Measurements from ENCODE around the gene FGFBP3. TPM values are rescaled to one million over a fixed set of nuclear protein-coding genes. Genes with fewer than 3 reads are reported as not detected.

The FGFBP3 gene
- total and polyA plus RNA-seq, 2 donors (not counting 1 experiment from before 2014, with no cell fraction given), result 0.58 to 3.4 TPM

- Mint-ChIP-seq H3K27me3 (no peaks in the 10 kb centered on the region), H3K9me3 (ENCODE audit: insufficient read depth) (no peaks in the 10 kb centered on the region), H3K27ac (peak overlapping the region; percentile 100), H3K4me1 (peaks cover 45% of the 10 kb centered on the region), H3K4me3 (peak overlapping the region; percentile 86)
- DNase-seq (no peak), ATAC-seq (ENCODE audit: low read depth) (no peak)
- Histone ChIP-seq H2AFZ (ENCODE audit: insufficient read depth, low read depth, low read length, poor library complexity, severe bottlenecking) (peak overlapping the region; percentile 88), H4K20me1 (ENCODE audit: control insufficient read depth, insufficient read depth, low read length, poor library complexity, severe bottlenecking) (peaks cover 21% of the 10 kb centered on the region), H3K27me3 (replicated peaks in 1 of 4; ENCODE audit: control extremely low read depth in 1 of 4, control insufficient read depth in 3 of 4, insufficient read depth in 4 of 4, low read length in 3 of 4) (no peaks in the 10 kb centered on the region), H3K27ac (ENCODE audit: low read length in 2 of 2) (peak overlapping the region; percentile 93 to 99), H3K4me2 (replicated peaks; ENCODE audit: low read depth, low read length, poor library complexity, severe bottlenecking) (peak overlapping the region; percentile 82), H3K9ac (ENCODE audit: low read length) (peak overlapping the region; percentile 92), H3K4me3 (ENCODE audit: control extremely low read depth in 1 of 5, extremely low read depth in 1 of 5, insufficient read depth in 1 of 5, low read depth in 2 of 5, low read length in 4 of 5) (peak overlapping the region; percentile 88 to 98 (median 93)), H3K9me3 (ENCODE audit: control extremely low read depth in 1 of 3, control insufficient read depth in 2 of 3, insufficient read depth in 1 of 3, low read length in 2 of 3) (peaks cover 1 to 7% (median 5%) of the 10 kb centered on the region in 3 donors), H3K4me1 (ENCODE audit: control insufficient read depth in 2 of 2, insufficient read depth in 2 of 2, low read length in 2 of 2) (peaks cover 20 to 22% of the 10 kb centered on the region in 2 donors), H3K36me3 (replicated peaks in 1 of 2; ENCODE audit: control extremely low read depth in 1 of 2, control insufficient read depth in 1 of 2, extremely low read depth in 1 of 2, insufficient read depth in 2 of 2, low read length in 1 of 2) (peaks cover 0 to 9% of the 10 kb centered on the region in 2 experiments), H3K79me2 (ENCODE audit: control insufficient read depth, insufficient read depth, low read length) (peaks cover 62% of the 10 kb centered on the region)
- TF ChIP-seq EZH2 (IDR thresholded peaks at IDR 0.05; ENCODE audit: borderline replicate concordance, insufficient read depth, low read depth, low read length, poor library complexity, severe bottlenecking) (no peak), CTCF (IDR thresholded peaks at IDR 0.05) (no peak)
- intact Hi-C loops (cut with micrococcal nuclease), result loop anchor here (5.0 to 10.0 kb wide), 3 partner anchors 517 to 700 kb away; partner anchors contain the start of genes IDE and PCGF5
- POLR2A ChIA-PET, result interaction anchor here (0.6 to 1.6 kb wide), 3 partner anchors 12 to 92 kb away, joined by 4 to 9 read pairs (median 5); partner anchors contain the start of gene FGFBP3
- WGBS (ENCODE audit: insufficient coverage), result 0% methylated on average over 7 of the region's 21 CpGs
- CTCF ChIA-PET, result interaction anchor here (0.6 to 3.8 kb wide), 8 partner anchors 8 to 534 kb away, joined by 3 to 54 read pairs (median 3); partner anchors contain the start of genes CPEB3, FGFBP3 and MARCHF5
Measured at GRCh38 chr10:91924212-91925021, 15.1 kb upstream of the FGFBP3 start.
